H1 (cell line): ENCODE data around the gene KDM5A. TPM values are rescaled to one million over a fixed set of nuclear protein-coding genes. Genes with fewer than 3 reads are reported as not detected.

Experiments
- BRCA1 ChIP-seq: IDR thresholded peaks from 2 replicates; pipeline ENCODE4 v1.6.1; 2012; ENCODE audit warnings: low read depth, low read length, improper control_type of control experiment
- CHD2 ChIP-seq: IDR thresholded peaks from 2 replicates; pipeline ENCODE4 v1.6.1; 2012; ENCODE audit warnings: low read length, improper control_type of control experiment
- HDAC6 ChIP-seq: IDR thresholded peaks from one replicate; pipeline ENCODE4 v1.7.1; 2012; ENCODE audit warnings: low read depth, mild to moderate bottlenecking, inconsistent platforms, low read length, moderate library complexity
- RFX5 ChIP-seq: IDR thresholded peaks from 2 replicates; pipeline ENCODE4 v1.6.1; 2011; ENCODE audit warnings: low read depth, low read length, improper control_type of control experiment, borderline replicate concordance
- SIN3A ChIP-seq, 2 experiments: IDR thresholded peaks in 1 of 2; conservative IDR thresholded peaks in 1 of 2; 2 replicates each; pipeline ENCODE4 v1.6.1; 2011 to 2012; ENCODE audit warnings: low read length in 2 of 2, improper control_type of control experiment in 1 of 2, low read depth in 1 of 2, mild to moderate bottlenecking in 1 of 2
- SP4 ChIP-seq: IDR thresholded peaks from 2 replicates; pipeline ENCODE4 v1.6.1; 2012; ENCODE audit warnings: low read length, inconsistent platforms
- YY1 ChIP-seq: IDR thresholded peaks from 2 replicates; pipeline ENCODE4 v1.6.1; 2011; ENCODE audit warnings: low read depth, mild to moderate bottlenecking, low read length
- ZNF274 ChIP-seq: IDR thresholded peaks from 2 replicates; pipeline ENCODE4 v1.7.0; 2012; ENCODE audit warnings: low read length, borderline replicate concordance; ENCODE audit errors: extremely low read depth
- polyA plus RNA-seq, 7 experiments: library from polyadenylated mRNA; depleted of rRNA in 3 of 7; stranded (reverse) in 5 of 7; unstranded in 2 of 7; fragments of >200 nt in 5 of 7; fragments of 200-250 nt in 2 of 7; gene quantifications; 1 replicate in 5 of 7; 2 replicates in 1 of 7; 4 replicates in 1 of 7; pipeline versions ENCODE4 v1.2.1 to v1.2.3, GENCODE V29; 2011 to 2013; ENCODE audit warnings: missing spikeins in 2 of 7, mixed read lengths in 2 of 7
- total RNA-seq: library from RNA; stranded (reverse); fragmentation: NEBNext Ultra II Directional; extraction: Animal tissue kit (Norgen Biotek cat#: 25700); gene quantifications from 2 replicates; pipeline ENCODE4 v1.2.1, GENCODE V29; 2021
- TF ChIP-seq, protein P1 (sequence below): fragments of 300-600 bp; sonication (generic); IDR thresholded peaks from 2 replicates; pipeline ENCODE4 v1.7.1; 2012; ENCODE audit warnings: low read length, moderate library complexity, mild to moderate bottlenecking, inconsistent platforms; ENCODE audit not compliant: insufficient replicate concordance

Gene KDM5A
- total and polyA plus RNA-seq, 2 of the 8 experiments (the other 6 are each of a cell fraction or from before 2014, with no cell fraction given): 6.3 to 36.9 TPM

DNA sequence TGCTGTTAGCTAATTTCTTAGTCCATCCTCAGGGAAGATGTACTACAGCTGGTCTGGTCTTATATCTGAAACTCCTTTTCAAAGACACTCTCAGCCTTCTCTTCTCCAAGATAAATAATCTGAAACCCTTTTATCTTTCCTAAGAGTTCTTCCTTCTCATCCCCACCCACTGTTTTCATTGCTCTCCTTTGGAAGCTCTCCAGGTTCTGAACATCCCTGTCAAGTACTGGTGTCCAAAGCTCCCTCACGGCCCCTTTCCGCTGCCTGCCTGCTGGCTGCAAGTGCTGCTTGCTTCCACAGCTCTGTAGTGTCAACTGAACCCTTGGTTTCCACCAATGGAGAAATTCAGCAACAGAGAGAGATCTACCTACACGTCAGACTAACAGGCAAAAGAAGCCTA is 119.9 kb downstream of the KDM5A start (continued):
- TF ChIP-seq, protein P1, sequence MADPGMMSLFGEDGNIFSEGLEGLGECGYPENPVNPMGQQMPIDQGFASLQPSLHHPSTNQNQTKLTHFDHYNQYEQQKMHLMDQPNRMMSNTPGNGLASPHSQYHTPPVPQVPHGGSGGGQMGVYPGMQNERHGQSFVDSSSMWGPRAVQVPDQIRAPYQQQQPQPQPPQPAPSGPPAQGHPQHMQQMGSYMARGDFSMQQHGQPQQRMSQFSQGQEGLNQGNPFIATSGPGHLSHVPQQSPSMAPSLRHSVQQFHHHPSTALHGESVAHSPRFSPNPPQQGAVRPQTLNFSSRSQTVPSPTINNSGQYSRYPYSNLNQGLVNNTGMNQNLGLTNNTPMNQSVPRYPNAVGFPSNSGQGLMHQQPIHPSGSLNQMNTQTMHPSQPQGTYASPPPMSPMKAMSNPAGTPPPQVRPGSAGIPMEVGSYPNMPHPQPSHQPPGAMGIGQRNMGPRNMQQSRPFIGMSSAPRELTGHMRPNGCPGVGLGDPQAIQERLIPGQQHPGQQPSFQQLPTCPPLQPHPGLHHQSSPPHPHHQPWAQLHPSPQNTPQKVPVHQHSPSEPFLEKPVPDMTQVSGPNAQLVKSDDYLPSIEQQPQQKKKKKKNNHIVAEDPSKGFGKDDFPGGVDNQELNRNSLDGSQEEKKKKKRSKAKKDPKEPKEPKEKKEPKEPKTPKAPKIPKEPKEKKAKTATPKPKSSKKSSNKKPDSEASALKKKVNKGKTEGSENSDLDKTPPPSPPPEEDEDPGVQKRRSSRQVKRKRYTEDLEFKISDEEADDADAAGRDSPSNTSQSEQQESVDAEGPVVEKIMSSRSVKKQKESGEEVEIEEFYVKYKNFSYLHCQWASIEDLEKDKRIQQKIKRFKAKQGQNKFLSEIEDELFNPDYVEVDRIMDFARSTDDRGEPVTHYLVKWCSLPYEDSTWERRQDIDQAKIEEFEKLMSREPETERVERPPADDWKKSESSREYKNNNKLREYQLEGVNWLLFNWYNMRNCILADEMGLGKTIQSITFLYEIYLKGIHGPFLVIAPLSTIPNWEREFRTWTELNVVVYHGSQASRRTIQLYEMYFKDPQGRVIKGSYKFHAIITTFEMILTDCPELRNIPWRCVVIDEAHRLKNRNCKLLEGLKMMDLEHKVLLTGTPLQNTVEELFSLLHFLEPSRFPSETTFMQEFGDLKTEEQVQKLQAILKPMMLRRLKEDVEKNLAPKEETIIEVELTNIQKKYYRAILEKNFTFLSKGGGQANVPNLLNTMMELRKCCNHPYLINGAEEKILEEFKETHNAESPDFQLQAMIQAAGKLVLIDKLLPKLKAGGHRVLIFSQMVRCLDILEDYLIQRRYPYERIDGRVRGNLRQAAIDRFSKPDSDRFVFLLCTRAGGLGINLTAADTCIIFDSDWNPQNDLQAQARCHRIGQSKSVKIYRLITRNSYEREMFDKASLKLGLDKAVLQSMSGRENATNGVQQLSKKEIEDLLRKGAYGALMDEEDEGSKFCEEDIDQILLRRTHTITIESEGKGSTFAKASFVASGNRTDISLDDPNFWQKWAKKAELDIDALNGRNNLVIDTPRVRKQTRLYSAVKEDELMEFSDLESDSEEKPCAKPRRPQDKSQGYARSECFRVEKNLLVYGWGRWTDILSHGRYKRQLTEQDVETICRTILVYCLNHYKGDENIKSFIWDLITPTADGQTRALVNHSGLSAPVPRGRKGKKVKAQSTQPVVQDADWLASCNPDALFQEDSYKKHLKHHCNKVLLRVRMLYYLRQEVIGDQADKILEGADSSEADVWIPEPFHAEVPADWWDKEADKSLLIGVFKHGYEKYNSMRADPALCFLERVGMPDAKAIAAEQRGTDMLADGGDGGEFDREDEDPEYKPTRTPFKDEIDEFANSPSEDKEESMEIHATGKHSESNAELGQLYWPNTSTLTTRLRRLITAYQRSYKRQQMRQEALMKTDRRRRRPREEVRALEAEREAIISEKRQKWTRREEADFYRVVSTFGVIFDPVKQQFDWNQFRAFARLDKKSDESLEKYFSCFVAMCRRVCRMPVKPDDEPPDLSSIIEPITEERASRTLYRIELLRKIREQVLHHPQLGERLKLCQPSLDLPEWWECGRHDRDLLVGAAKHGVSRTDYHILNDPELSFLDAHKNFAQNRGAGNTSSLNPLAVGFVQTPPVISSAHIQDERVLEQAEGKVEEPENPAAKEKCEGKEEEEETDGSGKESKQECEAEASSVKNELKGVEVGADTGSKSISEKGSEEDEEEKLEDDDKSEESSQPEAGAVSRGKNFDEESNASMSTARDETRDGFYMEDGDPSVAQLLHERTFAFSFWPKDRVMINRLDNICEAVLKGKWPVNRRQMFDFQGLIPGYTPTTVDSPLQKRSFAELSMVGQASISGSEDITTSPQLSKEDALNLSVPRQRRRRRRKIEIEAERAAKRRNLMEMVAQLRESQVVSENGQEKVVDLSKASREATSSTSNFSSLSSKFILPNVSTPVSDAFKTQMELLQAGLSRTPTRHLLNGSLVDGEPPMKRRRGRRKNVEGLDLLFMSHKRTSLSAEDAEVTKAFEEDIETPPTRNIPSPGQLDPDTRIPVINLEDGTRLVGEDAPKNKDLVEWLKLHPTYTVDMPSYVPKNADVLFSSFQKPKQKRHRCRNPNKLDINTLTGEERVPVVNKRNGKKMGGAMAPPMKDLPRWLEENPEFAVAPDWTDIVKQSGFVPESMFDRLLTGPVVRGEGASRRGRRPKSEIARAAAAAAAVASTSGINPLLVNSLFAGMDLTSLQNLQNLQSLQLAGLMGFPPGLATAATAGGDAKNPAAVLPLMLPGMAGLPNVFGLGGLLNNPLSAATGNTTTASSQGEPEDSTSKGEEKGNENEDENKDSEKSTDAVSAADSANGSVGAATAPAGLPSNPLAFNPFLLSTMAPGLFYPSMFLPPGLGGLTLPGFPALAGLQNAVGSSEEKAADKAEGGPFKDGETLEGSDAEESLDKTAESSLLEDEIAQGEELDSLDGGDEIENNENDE: no peak
- TF ChIP-seq SIN3A (conservative IDR thresholded peaks at IDR 0.05 in 1 of 2, IDR thresholded peaks at IDR 0.05 in 1 of 2; ENCODE audit: low read depth in 1 of 2, low read length in 2 of 2) (no peak), CHD2 (no peak), YY1 (no peak), HDAC6 (no peak), BRCA1 (no peak), RFX5 (no peak), ZNF274 (no peak), SP4 (no peak)
